IPS DF 6.9 (cell line): ENCODE results near the gene STBD1.

Experiments used
- DNase-seq: peaks from one replicate; pipeline ENCODE4 v3.0.0-alpha.2; 2013; ENCODE audit warnings: low read depth, low spot score
- H3K27ac ChIP-seq: one replicate; pipeline ENCODE4 v1.5.1; 2013; ENCODE audit warnings: low read length, control low read depth
- H3K27me3 ChIP-seq: 2 replicates; pipeline ENCODE4 v1.6.1; 2013; ENCODE audit warnings: mild to moderate bottlenecking, low read length; ENCODE audit not compliant: control insufficient read depth, insufficient read depth
- H3K36me3 ChIP-seq: 2 replicates; pipeline ENCODE4 v1.6.1; 2013; ENCODE audit warnings: low read length; ENCODE audit not compliant: control insufficient read depth, insufficient read depth
- H3K4me1 ChIP-seq: 2 replicates; pipeline ENCODE4 v1.6.1; 2013; ENCODE audit warnings: low read length; ENCODE audit not compliant: control insufficient read depth, insufficient read depth
- H3K4me3 ChIP-seq: 2 replicates; pipeline ENCODE4 v1.5.1; 2013; ENCODE audit warnings: mild to moderate bottlenecking, low read length
- H3K9me3 ChIP-seq: 2 replicates; pipeline ENCODE4 v1.6.1; 2013; ENCODE audit warnings: low read length, inconsistent platforms; ENCODE audit not compliant: control insufficient read depth, insufficient read depth
- WGBS: extraction: QIAGEN DNeasy Blood & Tissue Kit; methylation state at CpG from one replicate; pipeline ENCODE4 v1.1.7; 2013; ENCODE audit warnings: mixed read lengths, missing lambda C conversion rate; ENCODE audit not compliant: insufficient read length, insufficient coverage; 5-methylcytosine and 5-hydroxymethylcytosine counted together

Gene STBD1

DNA sequence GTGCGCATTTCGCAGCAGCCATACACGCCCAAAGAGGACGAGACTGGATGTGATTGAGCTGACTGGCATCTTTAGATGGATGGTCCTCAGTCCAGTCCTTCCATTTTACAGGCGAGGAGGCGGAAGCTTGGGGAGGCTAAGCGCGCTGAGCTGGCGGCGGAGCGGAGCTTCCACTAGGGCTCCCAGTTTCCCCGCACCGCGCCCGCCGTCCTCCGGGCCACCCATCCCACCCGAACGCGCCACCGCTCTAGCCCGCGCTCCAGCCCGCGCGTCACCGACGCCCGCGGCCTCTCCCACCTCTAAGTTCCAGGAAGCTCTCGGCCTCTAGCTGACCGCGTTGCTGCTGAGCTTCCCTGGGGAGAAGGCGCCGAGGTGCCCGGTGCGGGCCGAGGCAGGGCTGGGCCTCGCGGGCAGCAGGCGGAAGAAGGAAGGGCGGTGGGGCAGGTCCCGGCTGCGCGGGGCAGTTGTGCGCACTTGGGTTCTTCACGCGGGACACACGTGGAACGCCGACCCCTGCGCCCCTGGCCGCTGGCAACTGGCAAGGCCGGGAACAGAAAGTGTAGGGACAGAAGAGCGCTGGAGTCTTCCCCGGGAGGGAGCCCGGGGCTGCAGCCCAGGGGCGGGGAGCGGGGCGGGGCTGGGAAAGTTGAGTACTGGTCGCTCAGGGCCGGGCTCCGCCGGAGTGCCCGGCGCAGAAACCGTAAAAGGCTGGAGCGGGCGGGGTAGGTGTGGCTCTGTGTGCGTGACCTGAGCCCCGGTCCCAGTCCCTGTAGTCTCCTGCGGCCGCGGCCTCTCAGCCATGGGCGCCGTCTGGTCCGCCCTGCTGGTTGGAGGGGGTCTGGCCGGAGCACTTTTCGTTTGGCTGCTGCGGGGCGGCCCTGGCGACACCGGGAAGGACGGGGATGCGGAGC, at the start of gene STBD1:
TSS of gene STBD1 (plus strand) at position 763 of the 911 bp plus-strand sequence. CDS start at position 800, 37 bp downstream.
- 0 out of 2 replicates have a peak, but pooled peaks cover 5% of the 10 kb centered on the region for H3K36me3 ChIP-seq
- no CpG with 5 or more reads among the region's 85 CpGs for WGBS
- H3K4me1 ChIP-seq: peaks cover 3% of the 10 kb centered on the region
- no peaks in the 10 kb centered on the region for H3K9me3 ChIP-seq
- H3K27me3 ChIP-seq: peaks cover 5% of the 10 kb centered on the region; the same call in 1 of the 2 replicates
- DNase-seq: peak; percentile 31
- no peak within 1 kb of the TSS for H3K27ac ChIP-seq
- peak within 1 kb of the TSS; percentile 79 for H3K4me3 ChIP-seq

DNA sequence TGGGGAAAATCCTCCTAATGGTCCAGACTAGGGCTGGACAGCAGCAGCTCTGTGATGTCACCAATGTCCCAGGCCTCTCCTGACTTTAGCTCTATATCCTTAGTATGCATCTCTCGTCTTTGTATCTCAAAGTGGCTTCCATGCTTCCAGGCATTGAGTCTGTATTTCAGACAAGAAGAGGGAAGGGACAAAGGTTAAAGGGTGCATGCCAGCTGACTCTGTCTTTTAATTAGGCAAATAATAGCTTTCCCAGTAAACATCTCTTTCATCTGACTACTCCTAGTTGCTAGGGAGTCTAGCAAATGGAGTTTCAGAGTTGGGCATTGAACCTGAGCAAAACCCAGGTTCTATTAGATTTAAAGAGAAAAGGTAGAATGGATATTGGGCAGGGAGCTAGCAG, 49.6 kb upstream of the STBD1 start:
- Histone ChIP-seq H3K4me1 (0 out of 2 replicates have a peak, but pooled peaks cover 1% of the 10 kb centered on the region), H3K36me3 (no peaks in the 10 kb centered on the region), H3K27ac (no peak overlapping the region), H3K4me3 (no peak overlapping the region), H3K27me3 (no peaks in the 10 kb centered on the region), H3K9me3 (no peaks in the 10 kb centered on the region)
- WGBS: no CpG with 5 or more reads among the region's 1 CpG
- no peak for DNase-seq

DNA sequence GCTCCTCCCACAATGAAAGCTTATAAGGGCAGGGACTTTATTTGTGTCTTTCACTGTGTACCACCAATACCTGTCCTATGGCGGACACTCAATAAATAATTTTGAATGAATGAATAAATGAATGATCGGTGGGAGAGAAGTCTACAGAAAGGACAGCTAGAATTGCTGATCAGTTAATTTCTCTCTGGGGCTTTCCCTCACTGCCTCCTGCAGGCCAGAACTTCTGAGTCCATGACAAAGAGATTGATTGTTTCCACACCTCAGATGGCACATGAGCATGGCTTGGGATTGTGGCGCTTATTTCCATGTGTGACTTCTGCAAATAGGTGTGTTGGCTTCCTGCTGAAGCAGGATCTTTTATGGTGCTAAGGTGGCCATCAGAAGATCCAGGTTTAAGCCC, 48.7 kb upstream of the STBD1 start:
- Histone ChIP-seq H3K4me1 (no peaks in the 10 kb centered on the region), H3K27me3 (no peaks in the 10 kb centered on the region), H3K9me3 (no peaks in the 10 kb centered on the region), H3K36me3 (no peaks in the 10 kb centered on the region), H3K4me3 (no peak overlapping the region), H3K27ac (no peak overlapping the region)
- WGBS: no CpG with 5 or more reads among the region's 3 CpGs
- DNase-seq: no peak

DNA sequence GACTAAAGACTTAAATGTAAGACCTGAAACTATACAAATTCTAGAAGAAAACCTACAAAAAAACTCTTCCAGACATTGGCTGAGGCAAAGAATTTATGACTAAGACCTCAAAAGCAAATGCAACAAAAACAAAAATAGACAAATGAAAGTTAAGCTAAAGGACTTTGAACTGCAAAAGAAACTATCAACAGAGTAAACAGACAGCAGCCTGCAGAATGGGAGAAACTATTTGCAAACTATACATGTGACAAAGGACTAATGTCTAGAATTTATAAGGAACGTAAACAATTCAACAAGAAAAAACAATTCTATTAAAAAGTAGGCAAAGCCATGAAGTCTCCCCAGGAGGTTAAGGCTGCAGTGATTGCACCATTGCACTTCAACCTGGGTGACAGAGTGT, 46.0 kb upstream of the STBD1 start:
- Histone ChIP-seq H3K4me3 (no peak overlapping the region), H3K36me3 (no peaks in the 10 kb centered on the region), H3K27ac (no peak overlapping the region), H3K9me3 (no peaks in the 10 kb centered on the region), H3K4me1 (no peaks in the 10 kb centered on the region), H3K27me3 (no peaks in the 10 kb centered on the region)
- WGBS: no CpG with 5 or more reads among the region's 1 CpG
- no peak for DNase-seq

DNA sequence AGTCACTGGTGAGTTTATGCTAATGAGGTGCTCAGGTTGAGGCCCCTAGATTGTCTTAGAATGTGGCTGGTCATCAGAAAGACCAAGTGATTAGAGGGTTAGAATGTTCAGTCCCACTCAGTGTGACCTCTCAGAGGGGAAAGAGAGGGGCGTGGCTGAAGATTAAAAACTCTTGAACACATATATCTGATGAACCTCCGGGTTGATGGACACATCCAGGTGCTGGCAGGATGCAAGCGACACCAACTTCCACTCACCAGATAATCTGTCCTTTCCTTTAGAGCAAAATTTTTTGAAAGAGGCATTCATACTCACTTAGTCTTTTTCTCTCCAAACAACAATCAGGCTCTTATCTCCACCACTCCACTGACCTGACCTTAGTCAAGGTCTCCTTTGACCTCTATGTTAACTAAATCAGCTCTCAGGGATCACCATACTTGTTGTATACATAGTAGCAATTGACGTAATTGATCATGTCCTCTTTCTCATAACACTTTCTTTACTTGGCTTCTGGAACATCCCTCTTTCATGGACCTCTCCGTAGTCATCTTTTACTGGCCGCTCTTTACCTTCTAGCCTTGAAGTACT, 40.8 kb upstream of the STBD1 start:
- DNase-seq: no peak
- Histone ChIP-seq H3K27me3 (no peaks in the 10 kb centered on the region), H3K36me3 (no peaks in the 10 kb centered on the region), H3K4me1 (no peaks in the 10 kb centered on the region), H3K27ac (no peak overlapping the region), H3K4me3 (no peak overlapping the region), H3K9me3 (no peaks in the 10 kb centered on the region)
- no CpG with 5 or more reads among the region's 6 CpGs for WGBS

DNA sequence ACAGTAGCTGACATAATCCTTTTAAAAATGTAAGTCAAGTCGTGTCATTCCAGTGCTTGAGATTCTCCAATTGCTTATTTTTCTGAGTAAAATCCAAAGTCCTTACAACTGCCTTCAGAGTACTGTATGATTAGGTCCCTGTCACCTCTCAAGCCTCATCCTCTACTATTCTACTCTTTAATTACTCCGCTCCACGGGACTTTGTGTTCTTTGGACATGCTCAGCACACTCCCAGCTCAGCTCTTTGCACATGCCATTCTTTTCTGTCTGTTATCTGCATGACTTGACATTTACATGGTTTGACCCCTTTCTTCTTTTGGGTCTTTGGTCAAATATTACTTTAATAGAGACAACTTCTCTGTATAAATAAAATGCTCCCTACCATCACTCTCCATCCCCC, 39.9 kb upstream of the STBD1 start:
- no peak for DNase-seq
- Histone ChIP-seq H3K27me3 (no peaks in the 10 kb centered on the region), H3K4me1 (no peaks in the 10 kb centered on the region), H3K27ac (no peak overlapping the region), H3K4me3 (no peak overlapping the region), H3K9me3 (no peaks in the 10 kb centered on the region), H3K36me3 (no peaks in the 10 kb centered on the region)
- WGBS: no CpG with 5 or more reads among the region's 3 CpGs

DNA sequence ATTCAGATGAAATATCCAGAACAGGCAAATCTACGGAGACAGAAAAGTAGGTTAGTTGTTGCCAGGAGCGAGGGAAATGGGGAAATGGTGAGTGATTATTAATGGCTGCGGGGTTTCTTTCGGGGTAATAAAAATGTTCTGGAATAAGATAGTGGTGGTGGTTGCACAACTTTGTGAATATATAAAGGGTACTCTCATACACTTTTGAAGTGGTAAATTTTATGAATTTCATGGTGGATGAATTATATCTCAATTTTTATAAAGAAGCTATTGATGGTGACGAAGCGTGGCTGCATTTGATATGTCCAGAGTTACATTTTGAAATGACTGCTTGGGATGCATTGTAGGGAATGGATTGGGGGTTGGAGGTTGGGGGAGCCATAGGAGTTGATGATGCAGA, 38.7 kb upstream of the STBD1 start:
- WGBS: 100% methylated on average over 3 of the region's 6 CpGs
- DNase-seq: no peak

DNA sequence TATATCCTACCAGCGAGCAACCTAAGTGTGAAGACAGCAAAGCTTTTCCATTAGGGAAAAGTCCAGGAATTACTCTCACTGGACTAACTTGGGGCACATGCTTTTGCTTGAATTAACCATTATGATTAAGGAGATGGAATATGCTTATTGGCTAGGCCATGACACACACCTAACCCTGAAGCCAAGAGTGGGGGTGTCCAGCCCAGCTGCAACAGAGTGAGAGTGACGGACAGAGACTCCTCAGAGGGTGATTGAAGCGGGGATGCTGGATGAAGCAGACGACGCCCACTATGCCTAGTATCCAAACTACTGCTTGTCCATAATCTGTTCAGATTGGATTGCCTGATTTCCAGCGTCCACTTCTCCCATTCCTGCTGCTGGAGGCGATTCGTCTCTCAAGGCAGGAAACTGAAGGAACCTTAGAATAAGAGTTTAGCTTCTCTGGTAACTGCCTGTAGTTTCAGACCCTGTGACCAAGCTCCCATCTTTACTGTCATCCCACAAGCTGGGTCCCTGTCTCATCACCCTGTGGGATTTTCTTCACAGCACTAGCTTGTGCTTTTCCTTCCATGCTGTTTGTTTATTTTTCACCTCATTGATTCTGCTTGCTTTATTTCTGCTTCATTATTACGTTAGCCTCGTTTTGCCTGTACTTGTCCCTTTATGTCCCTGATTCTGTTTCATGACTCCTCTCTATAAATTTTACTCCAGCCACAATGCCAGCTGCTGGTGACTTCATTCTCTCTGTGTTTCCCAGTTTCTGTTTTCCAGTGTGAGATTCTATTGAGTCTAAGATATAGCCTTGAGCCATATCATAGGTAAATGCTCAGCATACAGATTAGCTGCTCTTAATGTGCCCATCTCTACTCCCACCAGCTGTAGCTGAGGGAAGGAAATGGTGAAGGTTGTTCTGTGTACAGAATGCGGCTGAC, 36.0 kb upstream of the STBD1 start:
- H3K27me3 ChIP-seq: no peaks in the 10 kb centered on the region
- WGBS: no CpG with 5 or more reads among the region's 11 CpGs
- H3K4me3 ChIP-seq: no peak overlapping the region
- no peaks in the 10 kb centered on the region for H3K36me3 ChIP-seq
- H3K4me1 ChIP-seq: no peaks in the 10 kb centered on the region
- H3K9me3 ChIP-seq: no peaks in the 10 kb centered on the region
- no peak overlapping the region for H3K27ac ChIP-seq
- DNase-seq: no peak

More for the DNA sequence above, 38.7 kb upstream of the STBD1 start:
- no peak overlapping the region for H3K27ac ChIP-seq
- H3K36me3 ChIP-seq: no peaks in the 10 kb centered on the region
- H3K9me3 ChIP-seq: no peaks in the 10 kb centered on the region
- no peaks in the 10 kb centered on the region for H3K27me3 ChIP-seq
- H3K4me1 ChIP-seq: no peaks in the 10 kb centered on the region
- no peak overlapping the region for H3K4me3 ChIP-seq

DNA sequence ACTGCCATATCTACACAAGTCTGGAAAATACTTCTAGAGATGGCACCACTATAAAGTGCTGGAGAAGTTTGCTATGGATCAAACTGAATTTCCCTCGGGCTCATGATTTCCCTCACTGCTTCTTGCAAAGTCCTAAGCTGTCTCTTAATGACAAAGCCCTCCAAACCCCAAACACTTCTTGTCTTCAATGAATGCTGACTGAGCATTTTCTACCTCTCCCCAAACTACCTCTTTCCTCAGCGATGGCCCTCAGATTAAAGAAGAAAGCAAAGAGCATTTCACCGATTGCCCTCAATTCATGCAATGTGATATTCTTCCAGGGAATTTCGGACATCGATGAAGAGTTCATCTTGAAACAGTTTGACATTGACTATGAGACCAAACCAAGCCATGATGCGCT, 35.3 kb upstream of the STBD1 start:
- DNase-seq: no peak
- no peaks in the 10 kb centered on the region for H3K27me3 ChIP-seq
- H3K4me3 ChIP-seq: no peak overlapping the region
- no CpG with 5 or more reads among the region's 6 CpGs for WGBS
- H3K4me1 ChIP-seq: no peaks in the 10 kb centered on the region
- H3K36me3 ChIP-seq: no peaks in the 10 kb centered on the region
- no peak overlapping the region for H3K27ac ChIP-seq
- no peaks in the 10 kb centered on the region for H3K9me3 ChIP-seq

DNA sequence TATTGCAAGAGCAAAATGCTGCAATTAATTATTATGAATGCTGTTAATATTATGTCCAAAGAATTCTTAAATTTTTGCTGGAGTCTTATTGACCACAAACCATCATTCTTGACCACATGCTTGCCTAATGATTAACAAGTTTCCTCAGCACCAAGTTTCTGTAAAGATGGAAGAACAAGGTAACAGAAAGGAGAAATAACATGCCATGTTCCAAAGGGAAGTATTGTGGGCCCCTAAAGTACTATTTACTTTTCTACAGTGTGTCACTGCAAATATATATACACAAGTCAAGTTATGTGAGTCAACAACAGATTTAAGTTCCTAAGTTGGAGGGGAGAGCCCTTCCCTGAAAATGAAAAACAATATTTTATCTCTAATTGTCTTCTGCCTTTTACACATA, 34.5 kb upstream of the STBD1 start:
- Histone ChIP-seq H3K36me3 (no peaks in the 10 kb centered on the region), H3K4me1 (no peaks in the 10 kb centered on the region), H3K27ac (no peak overlapping the region), H3K9me3 (no peaks in the 10 kb centered on the region), H3K4me3 (no peak overlapping the region), H3K27me3 (no peaks in the 10 kb centered on the region)
- no peak for DNase-seq
